ENCODE data around the gene WFIKKN1.

Gene WFIKKN1

GRCh38 chr16:633336-634050 is 2.7 kb downstream of the WFIKKN1 start:
- DNase-seq: no peak
- TF ChIP-seq POLR2A (IDR thresholded peaks at IDR 0.05; ENCODE audit: low read length) (no peak), GATA1 (IDR thresholded peaks at IDR 0.05; ENCODE audit: low read depth, low read length) (no peak)

- no peak for DNase-seq
- TF ChIP-seq GATA1 (IDR thresholded peaks at IDR 0.05; ENCODE audit: low read depth, low read length): no peak
Measured at GRCh38 chr16:634051-634670, 3.4 kb downstream of the WFIKKN1 start.

- DNase-seq: no peak
Measured at GRCh38 chr16:634996-635395, 4.2 kb downstream of the WFIKKN1 start.

GRCh38 chr16:635573-636205 is 4.9 kb downstream of the WFIKKN1 start:
- peak in 1 of 2 experiments; percentile 30 for DNase-seq
- TF ChIP-seq POLR2A (IDR thresholded peaks at IDR 0.05; ENCODE audit: low read length) (no peak), GATA1 (IDR thresholded peaks at IDR 0.05; ENCODE audit: low read depth, low read length) (no peak)

More at GRCh38 chr16:634996-635395, 4.2 kb downstream of the WFIKKN1 start:
- no peak for TF ChIP-seq GATA1 (IDR thresholded peaks at IDR 0.05; ENCODE audit: low read depth, low read length)
- TF ChIP-seq POLR2A (IDR thresholded peaks at IDR 0.05; ENCODE audit: low read length): no peak

DNA sequence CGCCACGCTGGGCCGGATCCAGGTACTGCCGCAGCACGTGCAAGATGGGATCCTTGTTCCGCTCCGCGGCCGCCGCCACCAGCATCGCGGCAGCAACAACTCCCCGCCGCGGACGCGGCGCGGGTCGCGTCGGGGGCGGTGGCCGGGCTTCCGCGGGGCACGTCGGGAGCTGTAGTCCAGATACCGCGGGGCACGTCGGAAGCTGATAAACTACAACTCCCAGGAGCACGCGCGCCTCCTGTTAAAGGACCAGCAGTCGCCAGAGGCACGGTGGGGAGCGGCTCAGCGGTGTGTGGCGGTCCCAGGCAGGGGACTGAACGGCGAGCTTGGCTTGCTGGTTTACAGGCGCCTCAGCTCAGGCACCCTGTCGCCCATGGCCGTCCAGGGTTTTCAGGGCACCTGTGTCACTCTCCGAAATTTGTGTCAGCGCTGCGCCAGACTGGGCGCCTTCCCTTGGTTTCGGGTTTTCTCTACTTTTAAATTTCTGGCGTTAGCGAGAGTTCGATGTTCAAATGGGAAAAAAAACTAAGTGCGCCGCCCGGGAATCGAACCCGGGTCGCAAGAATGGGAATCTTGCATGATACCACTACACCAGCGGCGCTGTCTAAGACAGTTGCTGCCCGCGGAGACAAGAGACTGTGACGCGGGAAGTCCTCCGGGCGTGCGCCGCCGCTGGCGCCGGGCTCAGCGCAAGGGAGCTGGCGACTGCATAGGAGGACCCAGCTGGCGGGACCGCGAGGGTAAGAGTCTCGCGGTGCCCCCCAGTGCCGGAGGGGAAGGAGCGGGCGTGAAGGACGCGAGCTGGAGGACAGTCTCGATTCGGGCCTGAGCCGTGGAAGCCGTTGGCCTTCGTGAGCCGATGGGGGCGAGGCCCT is 5.7 kb downstream of the WFIKKN1 start, which contains the start of gene METTL26:
Gene METTL26, minus strand, starts transcription at position 100 of the 875 bp plus-strand sequence. Its CDS starts 15 bp downstream, at position 85.
- TF ChIP-seq POLR2A (IDR thresholded peaks at IDR 0.05; ENCODE audit: low read length): peak; percentile 58
- TF ChIP-seq GATA1 (IDR thresholded peaks at IDR 0.05; ENCODE audit: low read depth, low read length): no peak
- DNase-seq: peak; percentile 97

GRCh38 chr16:637081-638018 is 6.6 kb downstream of the WFIKKN1 start:
- peak; percentile 92 to 96 for DNase-seq

DNA sequence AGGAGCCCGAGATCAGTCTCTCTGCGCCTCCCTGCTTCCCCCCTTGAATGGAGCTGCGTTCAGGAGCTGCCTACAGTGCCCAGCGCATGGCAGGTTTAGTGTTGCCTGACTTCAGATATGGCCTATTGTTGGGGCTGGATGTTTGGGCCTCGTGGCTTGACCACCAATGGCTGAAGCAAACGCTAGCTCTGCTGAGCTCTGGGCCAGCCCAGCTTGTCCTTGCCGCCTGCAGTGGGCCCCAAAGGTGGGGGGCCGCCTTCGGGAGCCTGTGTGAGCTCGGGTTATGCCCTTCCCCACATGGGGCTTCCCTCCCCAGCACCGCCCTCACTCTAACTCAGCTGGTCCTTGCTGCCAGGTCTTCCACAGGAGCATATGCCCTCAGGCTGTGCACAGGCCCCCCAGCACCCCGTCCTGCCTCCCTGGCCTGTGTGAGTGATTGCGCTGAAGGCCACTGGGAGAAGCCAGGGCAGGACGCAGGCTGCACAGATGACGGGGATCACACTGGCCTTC is 7.3 kb downstream of the WFIKKN1 start:
- DNase-seq: no peak
- TF ChIP-seq GATA1 (IDR thresholded peaks at IDR 0.05; ENCODE audit: low read depth, low read length): no peak
- no peak for TF ChIP-seq POLR2A (IDR thresholded peaks at IDR 0.05; ENCODE audit: low read length)

More at GRCh38 chr16:637081-638018, 6.6 kb downstream of the WFIKKN1 start:
- TF ChIP-seq GATA1 (IDR thresholded peaks at IDR 0.05; ENCODE audit: low read depth, low read length): no peak
- TF ChIP-seq POLR2A (IDR thresholded peaks at IDR 0.05; ENCODE audit: low read length): no peak

- no peak for DNase-seq
- TF ChIP-seq GATA1 (IDR thresholded peaks at IDR 0.05; ENCODE audit: low read depth, low read length) (no peak), POLR2A (IDR thresholded peaks at IDR 0.05; ENCODE audit: low read length) (no peak)
Measured at GRCh38 chr16:638836-639235, 8.1 kb downstream of the WFIKKN1 start.

GRCh38 chr16:640614-641013 is 9.8 kb downstream of the WFIKKN1 start:
- TF ChIP-seq POLR2A (IDR thresholded peaks at IDR 0.05; ENCODE audit: low read length) (no peak), GATA1 (IDR thresholded peaks at IDR 0.05; ENCODE audit: low read depth, low read length) (no peak)
- no peak for DNase-seq

GRCh38 chr16:641326-642188 is 10.8 kb downstream of the WFIKKN1 start, which contains the start of gene MCRIP2:
Gene MCRIP2 (plus strand): TSS chr16:641828. CDS start chr16:641992, 164 bp downstream.
- peak; percentile 87 to 88 for DNase-seq
- no peak for TF ChIP-seq GATA1 (IDR thresholded peaks at IDR 0.05; ENCODE audit: low read depth, low read length)
- TF ChIP-seq POLR2A (IDR thresholded peaks at IDR 0.05; ENCODE audit: low read length): peak; percentile 64
